ENCODE results near the gene OXLD1.

Gene OXLD1

DNA sequence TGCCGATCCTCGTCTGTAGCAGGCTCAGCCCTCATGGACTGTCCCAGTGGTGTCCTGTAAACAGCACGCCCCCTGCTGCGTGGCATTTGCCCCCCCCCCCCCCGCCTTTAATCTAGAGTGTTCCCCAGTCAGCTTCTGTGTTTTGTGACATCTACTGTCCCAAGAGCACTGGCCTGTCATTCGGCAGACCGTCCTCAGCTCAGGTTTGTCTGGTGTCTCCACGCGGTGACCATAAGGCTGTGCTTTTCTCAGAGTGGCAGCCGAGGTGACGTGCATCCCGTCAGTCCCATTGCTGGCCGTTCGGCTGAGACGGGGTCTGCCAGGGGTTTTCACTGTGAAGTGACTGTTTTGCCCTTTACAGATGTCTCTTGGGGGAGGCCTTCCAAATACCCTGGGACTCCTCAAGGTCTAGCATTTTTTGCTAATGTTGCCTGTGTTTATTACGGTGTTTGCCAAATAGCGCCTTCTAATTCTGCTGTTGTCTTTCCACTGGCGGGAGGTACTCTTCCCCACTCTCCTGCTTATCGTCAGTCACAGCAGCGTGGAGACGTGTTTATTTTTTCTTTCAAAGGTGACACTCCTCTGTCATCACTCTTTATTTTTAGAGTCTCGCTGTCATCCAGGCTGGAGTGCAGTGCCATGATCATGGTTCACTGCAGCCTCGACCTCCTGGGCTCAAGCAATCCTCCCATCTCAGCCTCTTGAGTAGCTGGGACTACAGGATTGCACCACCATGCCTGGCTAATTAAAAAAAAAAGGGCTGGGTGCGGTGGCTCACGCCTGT, 31.0 kb upstream of the OXLD1 start:
- no peak for DNase-seq
- no peak overlapping the region for H3K4me3 ChIP-seq
- H3K9me3 ChIP-seq, result no peaks in the 10 kb centered on the region
- H3K27ac ChIP-seq, result no peak overlapping the region
- TF ChIP-seq, protein P1, sequence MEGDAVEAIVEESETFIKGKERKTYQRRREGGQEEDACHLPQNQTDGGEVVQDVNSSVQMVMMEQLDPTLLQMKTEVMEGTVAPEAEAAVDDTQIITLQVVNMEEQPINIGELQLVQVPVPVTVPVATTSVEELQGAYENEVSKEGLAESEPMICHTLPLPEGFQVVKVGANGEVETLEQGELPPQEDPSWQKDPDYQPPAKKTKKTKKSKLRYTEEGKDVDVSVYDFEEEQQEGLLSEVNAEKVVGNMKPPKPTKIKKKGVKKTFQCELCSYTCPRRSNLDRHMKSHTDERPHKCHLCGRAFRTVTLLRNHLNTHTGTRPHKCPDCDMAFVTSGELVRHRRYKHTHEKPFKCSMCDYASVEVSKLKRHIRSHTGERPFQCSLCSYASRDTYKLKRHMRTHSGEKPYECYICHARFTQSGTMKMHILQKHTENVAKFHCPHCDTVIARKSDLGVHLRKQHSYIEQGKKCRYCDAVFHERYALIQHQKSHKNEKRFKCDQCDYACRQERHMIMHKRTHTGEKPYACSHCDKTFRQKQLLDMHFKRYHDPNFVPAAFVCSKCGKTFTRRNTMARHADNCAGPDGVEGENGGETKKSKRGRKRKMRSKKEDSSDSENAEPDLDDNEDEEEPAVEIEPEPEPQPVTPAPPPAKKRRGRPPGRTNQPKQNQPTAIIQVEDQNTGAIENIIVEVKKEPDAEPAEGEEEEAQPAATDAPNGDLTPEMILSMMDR (IDR thresholded peaks at IDR 0.05), result no peak
- intact Hi-C loops (cut with DNase I; ENCODE audit: low total_unique reads), result no loop called here
- H3K27me3 ChIP-seq, result no peaks in the 10 kb centered on the region
- peaks cover 52 to 93% (median 88%) of the 10 kb centered on the region in 3 donors for H3K36me3 ChIP-seq
- H3K4me1 ChIP-seq, result peaks cover 0 to 20% (median 17%) of the 10 kb centered on the region in 4 donors

DNA sequence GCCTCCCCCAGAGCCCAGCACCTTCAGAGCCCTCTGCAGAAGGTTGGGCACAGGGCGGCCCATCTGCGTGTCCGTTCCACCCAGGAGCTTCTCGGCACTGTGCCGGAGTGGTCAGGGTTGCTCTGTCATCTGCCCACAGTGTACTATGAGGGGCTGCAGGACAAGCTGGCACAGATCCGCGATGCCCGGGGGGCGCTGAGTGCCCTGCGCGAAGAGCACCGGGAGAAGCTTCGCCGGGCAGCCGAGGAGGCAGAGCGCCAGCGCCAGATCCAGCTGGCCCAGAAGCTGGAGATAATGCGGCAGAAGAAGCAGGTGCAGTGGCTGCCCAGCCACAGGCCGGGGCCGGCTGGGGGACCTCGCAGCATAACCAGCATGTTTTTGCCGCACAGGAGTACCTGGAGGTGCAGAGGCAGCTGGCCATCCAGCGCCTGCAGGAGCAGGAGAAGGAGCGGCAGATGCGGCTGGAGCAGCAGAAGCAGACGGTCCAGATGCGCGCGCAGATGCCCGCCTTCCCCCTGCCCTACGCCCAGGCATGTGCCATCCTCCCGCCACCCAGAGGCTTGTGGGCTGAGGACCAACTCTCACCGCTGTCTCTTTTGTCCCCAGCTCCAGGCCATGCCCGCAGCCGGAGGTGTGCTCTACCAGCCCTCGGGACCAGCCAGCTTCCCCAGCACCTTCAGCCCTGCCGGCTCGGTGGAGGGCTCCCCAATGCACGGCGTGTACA, 30.0 kb upstream of the OXLD1 start:
- Histone ChIP-seq H3K4me1 (peaks cover 0 to 9% (median 6%) of the 10 kb centered on the region in 4 donors), H3K27ac (no peak overlapping the region), H3K27me3 (no peaks in the 10 kb centered on the region), H3K4me3 (no peak overlapping the region), H3K36me3 (peaks cover 63 to 100% (median 95%) of the 10 kb centered on the region in 3 donors), H3K9me3 (no peaks in the 10 kb centered on the region)
- DNase-seq, result no peak
- intact Hi-C loops (cut with DNase I; ENCODE audit: low total_unique reads), result no loop called here
- TF ChIP-seq, protein P1 (IDR thresholded peaks at IDR 0.05), result no peak

DNA sequence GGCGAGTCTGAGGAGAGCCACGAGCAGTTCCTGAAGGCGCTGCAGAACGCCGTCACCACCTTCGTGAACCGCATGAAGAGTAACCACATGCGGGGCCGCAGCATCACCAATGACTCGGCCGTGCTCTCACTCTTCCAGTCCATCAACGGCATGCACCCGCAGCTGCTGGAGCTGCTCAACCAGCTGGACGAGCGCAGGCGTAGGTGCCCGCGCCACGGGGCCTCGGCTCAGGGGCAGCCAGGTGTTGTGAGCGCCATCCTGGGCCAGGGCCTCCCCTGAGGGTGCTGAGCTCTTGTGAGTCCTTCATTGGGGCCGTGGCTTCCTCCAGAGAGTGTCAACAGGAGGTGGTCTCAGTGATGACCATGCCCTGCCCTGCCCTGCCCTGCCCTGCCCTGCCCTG, 29.4 kb upstream of the OXLD1 start:
- TF ChIP-seq, protein P1 (IDR thresholded peaks at IDR 0.05), result no peak
- no peak for DNase-seq
- Histone ChIP-seq H3K36me3 (peaks cover 69 to 100% (median 95%) of the 10 kb centered on the region in 3 donors), H3K4me3 (no peak overlapping the region), H3K4me1 (peaks cover 0 to 3% (median under 1%) of the 10 kb centered on the region in 4 donors), H3K27ac (no peak overlapping the region), H3K27me3 (no peaks in the 10 kb centered on the region), H3K9me3 (no peaks in the 10 kb centered on the region)
- intact Hi-C loops (cut with DNase I; ENCODE audit: low total_unique reads), result no loop called here

DNA sequence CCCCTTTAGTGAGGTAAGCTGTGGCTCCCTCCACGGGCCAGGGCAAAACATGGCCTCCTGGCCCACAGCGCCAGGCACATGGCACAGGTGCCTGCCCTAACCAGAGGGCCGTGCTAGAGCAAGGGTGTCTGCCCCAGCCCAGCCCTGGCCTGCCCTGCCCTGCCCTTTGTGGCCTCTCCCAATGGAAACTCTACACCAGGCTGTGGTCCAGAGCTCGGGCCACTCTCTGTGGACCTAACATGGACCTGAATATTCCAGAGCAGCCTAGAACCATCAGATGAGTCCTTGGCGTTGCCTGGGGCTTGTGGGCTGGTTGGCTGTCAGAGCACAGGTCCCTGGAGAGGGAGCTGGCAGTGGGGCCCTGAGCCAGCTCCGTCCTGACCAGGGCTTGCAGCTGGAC, 28.8 kb upstream of the OXLD1 start:
- Histone ChIP-seq H3K36me3 (peaks cover 75 to 100% (median 96%) of the 10 kb centered on the region in 3 donors), H3K27me3 (no peaks in the 10 kb centered on the region), H3K4me1 (no peaks in the 10 kb centered on the region), H3K9me3 (no peaks in the 10 kb centered on the region), H3K27ac (no peak overlapping the region), H3K4me3 (no peak overlapping the region)
- TF ChIP-seq, protein P1 (IDR thresholded peaks at IDR 0.05), result no peak
- intact Hi-C loops (cut with DNase I; ENCODE audit: low total_unique reads), result no loop called here
- DNase-seq, result no peak

DNA sequence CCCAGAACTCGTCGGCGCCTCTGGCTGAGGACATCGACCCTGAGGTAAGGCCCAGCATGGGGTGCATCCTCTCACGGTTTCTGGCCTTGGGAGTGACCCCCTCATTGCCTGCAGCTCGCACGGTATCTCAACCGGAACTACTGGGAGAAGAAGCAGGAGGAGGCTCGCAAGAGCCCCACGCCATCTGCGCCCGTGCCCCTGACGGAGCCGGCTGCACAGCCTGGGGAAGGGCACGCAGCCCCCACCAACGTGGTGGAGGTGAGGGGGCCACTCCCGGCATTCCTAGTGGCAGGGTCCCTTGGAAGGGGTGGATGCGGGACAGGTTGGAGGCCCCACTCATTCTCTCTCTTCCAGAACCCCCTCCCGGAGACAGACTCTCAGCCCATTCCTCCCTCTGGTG, 28.4 kb upstream of the OXLD1 start:
- Histone ChIP-seq H3K36me3 (peaks cover 79 to 100% (median 100%) of the 10 kb centered on the region in 3 donors), H3K9me3 (no peaks in the 10 kb centered on the region), H3K4me3 (no peak overlapping the region), H3K4me1 (no peaks in the 10 kb centered on the region), H3K27me3 (no peaks in the 10 kb centered on the region), H3K27ac (no peak overlapping the region)
- no peak for DNase-seq
- intact Hi-C loops (cut with DNase I; ENCODE audit: low total_unique reads), result no loop called here
- TF ChIP-seq, protein P1 (IDR thresholded peaks at IDR 0.05), result no peak
